ES-I3 (cell line): ENCODE data around the gene REG3G.
"Not testable (repeated sequence)": the region's sequence is repeated elsewhere in the genome, so short reads cannot be mapped to it uniquely, and the experiment has no call there.

Source experiments
- H3K36me3 ChIP-seq: 2 replicates; pipeline ENCODE4 v1.6.1; 2013; ENCODE audit warnings: mild to moderate bottlenecking, low read length, control low read depth, moderate library complexity; ENCODE audit not compliant: insufficient read depth
- H3K4me1 ChIP-seq: 2 replicates; pipeline ENCODE4 v1.6.1; 2013; ENCODE audit warnings: mild to moderate bottlenecking, control low read depth, low read length; ENCODE audit not compliant: insufficient read depth
- H3K9ac ChIP-seq: 2 replicates; pipeline ENCODE4 v1.6.1; 2013; ENCODE audit warnings: low read depth, mild to moderate bottlenecking, low read length, moderate library complexity
- H3K9me3 ChIP-seq: 2 replicates; pipeline ENCODE4 v1.6.1; 2013; ENCODE audit warnings: mild to moderate bottlenecking, low read length, moderate library complexity; ENCODE audit not compliant: control insufficient read depth, insufficient read depth

The REG3G gene

GRCh38 chr2:78999406-78999805 lies 26.1 kb upstream of the REG3G start:
- Histone ChIP-seq H3K4me1 (no peaks in the 10 kb centered on the region), H3K9ac (no peak overlapping the region), H3K9me3 (no peaks in the 10 kb centered on the region), H3K36me3 (no peaks in the 10 kb centered on the region)

GRCh38 chr2:79000008-79000576 lies 25.4 kb upstream of the REG3G start:
- no peaks in the 10 kb centered on the region for H3K36me3 ChIP-seq
- no peaks in the 10 kb centered on the region for H3K9me3 ChIP-seq
- H3K4me1 ChIP-seq: no peaks in the 10 kb centered on the region
- no peak overlapping the region for H3K9ac ChIP-seq

- no peaks in the 10 kb centered on the region for H3K4me1 ChIP-seq
- no peak overlapping the region for H3K9ac ChIP-seq
- H3K9me3 ChIP-seq: no peaks in the 10 kb centered on the region
- no peaks in the 10 kb centered on the region for H3K36me3 ChIP-seq
These were observed 24.2 kb upstream of the REG3G start for GRCh38 chr2:79001285-79001684.

- Histone ChIP-seq H3K4me1 (no peaks in the 10 kb centered on the region), H3K9ac (no peak overlapping the region), H3K36me3 (no peaks in the 10 kb centered on the region), H3K9me3 (no peaks in the 10 kb centered on the region)
These were observed 20.8 kb upstream of the REG3G start for GRCh38 chr2:79004680-79005079.

- no peaks in the 10 kb centered on the region for H3K36me3 ChIP-seq
- H3K9me3 ChIP-seq: no peaks in the 10 kb centered on the region
- no peak overlapping the region for H3K9ac ChIP-seq
- no peaks in the 10 kb centered on the region for H3K4me1 ChIP-seq
These were observed 20.3 kb upstream of the REG3G start for GRCh38 chr2:79005216-79005615.

GRCh38 chr2:79009388-79009787 lies 16.1 kb upstream of the REG3G start:
- no peaks in the 10 kb centered on the region for H3K9me3 ChIP-seq
- no peak overlapping the region for H3K9ac ChIP-seq
- no peaks in the 10 kb centered on the region for H3K4me1 ChIP-seq
- H3K36me3 ChIP-seq: no peaks in the 10 kb centered on the region

GRCh38 chr2:79011496-79011895 lies 14.0 kb upstream of the REG3G start:
- Histone ChIP-seq H3K36me3 (no peaks in the 10 kb centered on the region), H3K4me1 (no peaks in the 10 kb centered on the region), H3K9me3 (no peaks in the 10 kb centered on the region), H3K9ac (no peak overlapping the region)

GRCh38 chr2:79013629-79014028 lies 11.9 kb upstream of the REG3G start:
- Histone ChIP-seq H3K9me3 (no peaks in the 10 kb centered on the region), H3K9ac (no peak overlapping the region), H3K4me1 (no peaks in the 10 kb centered on the region), H3K36me3 (no peaks in the 10 kb centered on the region)

GRCh38 chr2:79016342-79016741 lies 9.2 kb upstream of the REG3G start:
- Histone ChIP-seq H3K9ac (no peak overlapping the region), H3K36me3 (no peaks in the 10 kb centered on the region), H3K9me3 (no peaks in the 10 kb centered on the region), H3K4me1 (no peaks in the 10 kb centered on the region)

- H3K9ac ChIP-seq: no peak overlapping the region
- H3K36me3 ChIP-seq: no peaks in the 10 kb centered on the region
- H3K4me1 ChIP-seq: no peaks in the 10 kb centered on the region
- no peaks in the 10 kb centered on the region for H3K9me3 ChIP-seq
These were observed 559 bp downstream of the REG3G start for GRCh38 chr2:79026061-79026460.

- no peak overlapping the region for H3K9ac ChIP-seq
These were observed 14.4 kb downstream of the REG3G start for GRCh38 chr2:79039944-79040343.

GRCh38 chr2:79041032-79041448 lies 15.5 kb downstream of the REG3G start:
- no peaks in the 10 kb centered on the region for H3K36me3 ChIP-seq
- peaks cover 4% of the 10 kb centered on the region; the same call in 1 of the 2 replicates for H3K4me1 ChIP-seq
- H3K9me3 ChIP-seq: no peaks in the 10 kb centered on the region
- no peak overlapping the region for H3K9ac ChIP-seq

More at GRCh38 chr2:79039944-79040343, 14.4 kb downstream of the REG3G start:
- no peaks in the 10 kb centered on the region for H3K9me3 ChIP-seq
- peaks cover 4% of the 10 kb centered on the region; the same call in 1 of the 2 replicates for H3K4me1 ChIP-seq
- H3K36me3 ChIP-seq: no peaks in the 10 kb centered on the region

GRCh38 chr2:79053486-79053885 lies 28.0 kb downstream of the REG3G start:
- H3K9me3 ChIP-seq, H3K4me1 ChIP-seq, H3K36me3 ChIP-seq, H3K9ac ChIP-seq: not testable (repeated sequence)

GRCh38 chr2:79054769-79055168 lies 29.3 kb downstream of the REG3G start:
- not testable (repeated sequence) for H3K4me1 ChIP-seq, H3K36me3 ChIP-seq, H3K9me3 ChIP-seq, H3K9ac ChIP-seq

GRCh38 chr2:79065201-79065600 lies 39.7 kb downstream of the REG3G start:
- H3K36me3 ChIP-seq: no peaks in the 10 kb centered on the region
- H3K4me1 ChIP-seq: no peaks in the 10 kb centered on the region
- no peaks in the 10 kb centered on the region for H3K9me3 ChIP-seq
- H3K9ac ChIP-seq: no peak overlapping the region

GRCh38 chr2:79071078-79071477 lies 45.6 kb downstream of the REG3G start:
- H3K9ac ChIP-seq: no peak overlapping the region
- H3K4me1 ChIP-seq: no peaks in the 10 kb centered on the region
- H3K9me3 ChIP-seq: no peaks in the 10 kb centered on the region
- no peaks in the 10 kb centered on the region for H3K36me3 ChIP-seq
